Measurements from ENCODE around the gene NPAS3.

Gene NPAS3

GRCh38 chr14:33678005-33678404 lies 739.3 kb downstream of the NPAS3 start:
- DNase-seq (ENCODE audit: low read depth), result no peak
- H3K4me3 ChIP-seq (ENCODE audit: low read length), result no peak overlapping the region
- no peak for TF ChIP-seq CTCF (IDR thresholded peaks at IDR 0.05; ENCODE audit: insufficient read depth, low read depth, low read length, missing control alignments)

- TF ChIP-seq CTCF (IDR thresholded peaks at IDR 0.05; ENCODE audit: insufficient read depth, low read depth, low read length, missing control alignments), result no peak
- DNase-seq (ENCODE audit: low read depth), result no peak
- no peak overlapping the region for H3K4me3 ChIP-seq (ENCODE audit: low read length)
Measured at GRCh38 chr14:33679025-33679424, 740.3 kb downstream of the NPAS3 start.

- peak; percentile 63 for DNase-seq (ENCODE audit: low read depth)
Measured at GRCh38 chr14:33679461-33680225, 741.0 kb downstream of the NPAS3 start.

GRCh38 chr14:33680873-33681272 lies 742.2 kb downstream of the NPAS3 start:
- H3K4me3 ChIP-seq (ENCODE audit: low read length), result no peak overlapping the region
- no peak for DNase-seq (ENCODE audit: low read depth)
- TF ChIP-seq CTCF (IDR thresholded peaks at IDR 0.05; ENCODE audit: insufficient read depth, low read depth, low read length, missing control alignments), result no peak

More at GRCh38 chr14:33679461-33680225, 741.0 kb downstream of the NPAS3 start:
- no peak for TF ChIP-seq CTCF (IDR thresholded peaks at IDR 0.05; ENCODE audit: insufficient read depth, low read depth, low read length, missing control alignments)
- H3K4me3 ChIP-seq (ENCODE audit: low read length), result no peak overlapping the region

DNA sequence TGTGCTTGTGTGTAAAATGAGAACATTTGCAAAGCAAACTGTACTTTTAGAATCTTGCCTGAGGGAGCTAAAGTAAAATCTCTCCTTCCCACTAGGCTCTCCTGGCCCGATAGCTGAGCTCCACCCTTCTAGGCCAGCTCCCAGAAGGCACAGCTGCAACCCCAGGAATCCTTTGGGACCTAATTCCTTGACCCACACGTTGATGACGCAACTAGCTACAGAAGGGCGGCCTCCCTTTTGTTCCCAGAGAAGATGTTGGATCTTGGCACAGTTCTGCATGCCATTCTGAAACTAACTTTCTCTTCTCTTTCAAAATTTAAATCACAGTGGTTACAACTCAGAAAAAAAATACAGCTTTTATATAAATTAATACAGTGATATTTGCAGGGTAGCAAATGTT lies 744.1 kb downstream of the NPAS3 start:
- no peak for TF ChIP-seq CTCF (IDR thresholded peaks at IDR 0.05; ENCODE audit: insufficient read depth, low read depth, low read length, missing control alignments)
- DNase-seq (ENCODE audit: low read depth), result no peak
- no peak overlapping the region for H3K4me3 ChIP-seq (ENCODE audit: low read length)

DNA sequence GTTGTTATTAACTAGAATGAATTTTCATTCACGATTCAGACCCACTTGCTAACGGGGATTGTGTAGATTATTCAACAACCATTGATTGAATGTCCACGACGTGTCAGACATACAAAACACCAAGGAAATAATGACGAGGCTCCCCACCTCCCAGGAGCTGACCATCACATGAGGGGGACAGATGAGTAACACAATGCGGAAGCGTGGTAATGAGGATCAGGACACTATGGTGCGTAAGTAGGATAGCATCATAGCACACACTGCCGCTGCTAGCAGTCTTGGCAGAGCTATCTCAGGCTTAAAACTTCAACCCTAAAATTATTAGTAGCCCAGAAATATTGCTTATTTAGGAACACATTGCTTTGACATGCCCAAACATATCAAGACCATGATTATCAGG lies 746.3 kb downstream of the NPAS3 start:
- no peak overlapping the region for H3K4me3 ChIP-seq (ENCODE audit: low read length)
- TF ChIP-seq CTCF (IDR thresholded peaks at IDR 0.05; ENCODE audit: insufficient read depth, low read depth, low read length, missing control alignments), result no peak
- DNase-seq (ENCODE audit: low read depth), result no peak

DNA sequence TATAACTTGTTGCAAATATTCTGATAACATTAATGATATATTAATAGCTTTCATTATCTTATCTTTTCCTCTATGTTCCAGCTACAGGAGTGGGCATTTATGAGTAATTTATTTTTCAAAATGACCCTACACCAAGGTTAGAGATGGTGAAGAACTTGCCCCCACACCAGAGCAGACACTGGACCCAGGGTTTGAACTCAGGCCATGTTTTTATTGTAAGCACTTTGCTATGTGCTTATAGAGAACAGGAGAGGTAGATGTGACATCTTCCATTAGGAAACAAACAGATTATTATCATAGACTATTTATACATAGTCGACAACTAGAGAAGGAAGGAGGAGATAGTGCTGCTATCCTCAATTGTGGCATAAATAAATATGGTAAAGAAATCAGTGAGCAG lies 747.0 kb downstream of the NPAS3 start:
- DNase-seq (ENCODE audit: low read depth), result no peak
- no peak for TF ChIP-seq CTCF (IDR thresholded peaks at IDR 0.05; ENCODE audit: insufficient read depth, low read depth, low read length, missing control alignments)
- no peak overlapping the region for H3K4me3 ChIP-seq (ENCODE audit: low read length)

Measured in epithelial cell of esophagus (primary cell).